Chondrocyte (in vitro differentiated cells): Measurements from ENCODE around the gene KDF1. TPM values are rescaled to one million over a fixed set of nuclear protein-coding genes. Genes with fewer than 3 reads are reported as not detected.

Source experiments
- DNase-seq: peaks from one replicate; pipeline ENCODE4 v3.0.0; 2021; ENCODE audit warnings: mixed read lengths, low spot score
- H3K27ac Mint-ChIP-seq: one replicate; pipeline ENCODE4 v1.8.0; 2021; ENCODE audit warnings: mild to moderate bottlenecking, moderate library complexity, mixed read lengths; ENCODE audit not compliant: unreplicated experiment
- H3K27me3 Mint-ChIP-seq: 2 replicates; pipeline ENCODE4 v1.8.0; 2021; ENCODE audit warnings: low read depth, mixed read lengths
- H3K36me3 Mint-ChIP-seq: 2 replicates; pipeline ENCODE4 v1.8.0; 2021; ENCODE audit warnings: low read depth, mixed read lengths
- H3K4me1 Mint-ChIP-seq: 2 replicates; pipeline ENCODE4 v1.8.0; 2021; ENCODE audit warnings: low read depth, mild to moderate bottlenecking, mixed read lengths
- H3K4me3 Mint-ChIP-seq: one replicate; pipeline ENCODE4 v1.8.0; 2021; ENCODE audit warnings: mild to moderate bottlenecking, moderate library complexity, mixed read lengths; ENCODE audit not compliant: unreplicated experiment
- H3K9me3 Mint-ChIP-seq: 2 replicates; pipeline ENCODE4 v1.8.0; 2021; ENCODE audit warnings: low read depth, mixed read lengths
- CTCF ChIP-seq: fragments of 200-600 bp; sonication (generic); IDR thresholded peaks from 2 replicates; pipeline ENCODE4 v1.5.0; 2021; ENCODE audit warnings: antibody characterized with exemption, mild to moderate bottlenecking, moderate library complexity
- total RNA-seq: library from RNA; stranded (reverse); gene quantifications from 3 replicates; pipeline ENCODE4 v1.2.1, GENCODE V29; 2021

The KDF1 gene
- total RNA-seq, 1 donor from 2014 or later, result not detected

GRCh38 chr1:27001570-27002360, 41.5 kb upstream of the KDF1 start:
- TF ChIP-seq CTCF, result peak; percentile 19
- Mint-ChIP-seq H3K27me3 (no peaks in the 10 kb centered on the region), H3K27ac (peak overlapping the region; percentile 98), H3K4me3 (peak overlapping the region; percentile 1), H3K4me1 (peaks cover 85% of the 10 kb centered on the region), H3K9me3 (no peaks in the 10 kb centered on the region), H3K36me3 (peaks cover 8% of the 10 kb centered on the region)
- no peak for DNase-seq

GRCh38 chr1:27000817-27001460, 40.7 kb upstream of the KDF1 start:
- Mint-ChIP-seq H3K36me3 (peaks cover 3% of the 10 kb centered on the region), H3K27me3 (no peaks in the 10 kb centered on the region), H3K9me3 (no peaks in the 10 kb centered on the region), H3K4me1 (peaks cover 89% of the 10 kb centered on the region), H3K4me3 (peak overlapping the region; percentile 33), H3K27ac (peak overlapping the region; percentile 98)
- no peak for TF ChIP-seq CTCF
- no peak for DNase-seq

- H3K4me3 Mint-ChIP-seq, result peak overlapping the region; percentile 33
- no peaks in the 10 kb centered on the region for H3K27me3 Mint-ChIP-seq
- no peak for TF ChIP-seq CTCF
- peaks cover 92% of the 10 kb centered on the region for H3K4me1 Mint-ChIP-seq
- H3K27ac Mint-ChIP-seq, result peak overlapping the region; percentile 98
- peaks cover 4% of the 10 kb centered on the region for H3K36me3 Mint-ChIP-seq
- no peak for DNase-seq
- no peaks in the 10 kb centered on the region for H3K9me3 Mint-ChIP-seq
Measured at GRCh38 chr1:27000090-27000816, 40.0 kb upstream of the KDF1 start.

- no peak for TF ChIP-seq CTCF
- peak; percentile 92 for DNase-seq
- Mint-ChIP-seq H3K4me1 (peaks cover 89% of the 10 kb centered on the region), H3K36me3 (peaks cover 4% of the 10 kb centered on the region), H3K27ac (peak overlapping the region; percentile 98), H3K9me3 (no peaks in the 10 kb centered on the region), H3K4me3 (peak overlapping the region; percentile 14), H3K27me3 (no peaks in the 10 kb centered on the region)
Measured at GRCh38 chr1:26999440-26999987, 39.2 kb upstream of the KDF1 start.
